DND-41 (cell line): ENCODE results near the gene LCT.
A peak's percentile ranks its signal among the peaks of the same experiment; 100 is the strongest.
"Not testable (repeated sequence)": the region's sequence is repeated elsewhere in the genome, so short reads cannot be mapped to it uniquely, and the experiment has no call there.

Experiments
- ATAC-seq: fragments of 200-7000 bp; cut with Tn5 transposase; 3 replicates; pipeline ENCODE4 v1.9.1; 2021; ENCODE audit warnings: low read depth; ENCODE audit not compliant: insufficient read depth
- DNase-seq: peaks from one replicate; pipeline ENCODE4 v3.0.0-alpha.2; 2020
- H2AFZ ChIP-seq: 2 replicates; pipeline ENCODE4 v1.6.0; 2012; ENCODE audit warnings: low read depth, low read length
- H3K27ac ChIP-seq: 2 replicates; pipeline ENCODE4 v1.5.1; 2012; ENCODE audit warnings: low read length, inconsistent platforms
- H3K27me3 ChIP-seq: fragments of 200-600 bp; sonication (generic); 2 replicates; pipeline ENCODE4 v1.6.0; 2012; ENCODE audit warnings: low read length, mild to moderate bottlenecking, inconsistent platforms; ENCODE audit not compliant: insufficient read depth, poor library complexity
- H3K36me3 ChIP-seq: 2 replicates; pipeline ENCODE4 v1.5.1; 2012; ENCODE audit warnings: low read length, inconsistent platforms; ENCODE audit not compliant: insufficient read depth
- H3K4me1 ChIP-seq: 2 replicates; pipeline ENCODE4 v1.5.1; 2012; ENCODE audit warnings: mild to moderate bottlenecking, low read length; ENCODE audit not compliant: insufficient read depth
- H3K4me2 ChIP-seq: 2 replicates; pipeline ENCODE4 v1.6.0; 2012; ENCODE audit warnings: mild to moderate bottlenecking, moderate library complexity, low read length, inconsistent platforms; ENCODE audit not compliant: insufficient read depth
- H3K4me3 ChIP-seq, 2 experiments: fragments of 200-600 bp in 1 of 2; shearing (Covaris generic) in 1 of 2; 2 replicates each; pipeline ENCODE4 v1.5.1; 2012 to 2016; ENCODE audit warnings: inconsistent platforms in 2 of 2, low read length in 2 of 2, mild to moderate bottlenecking in 2 of 2, low read depth in 1 of 2, moderate library complexity in 1 of 2
- H3K79me2 ChIP-seq: 2 replicates; pipeline ENCODE4 v1.6.0; 2012; ENCODE audit warnings: low read length, inconsistent platforms; ENCODE audit not compliant: insufficient read depth
- H3K9ac ChIP-seq: 2 replicates; pipeline ENCODE4 v1.6.0; 2012; ENCODE audit warnings: low read depth, mild to moderate bottlenecking, inconsistent platforms, low read length, moderate library complexity
- H3K9me3 ChIP-seq: 2 replicates; pipeline ENCODE4 v1.5.1; 2012; ENCODE audit warnings: low read length, moderate library complexity, mild to moderate bottlenecking, inconsistent platforms; ENCODE audit not compliant: insufficient read depth, severe bottlenecking
- H4K20me1 ChIP-seq: 2 replicates; pipeline ENCODE4 v1.6.0; 2012; ENCODE audit warnings: low read length; ENCODE audit not compliant: insufficient read depth
- CTCF ChIP-seq: IDR thresholded peaks from 2 replicates; pipeline ENCODE4 v1.5.1; 2012; ENCODE audit warnings: borderline replicate concordance, low read length, moderate library complexity, mild to moderate bottlenecking; ENCODE audit not compliant: poor library complexity, severe bottlenecking; ENCODE audit errors: extremely low read depth
- EZH2 ChIP-seq: IDR thresholded peaks from 3 replicates; pipeline ENCODE4 v1.6.1; 2012; ENCODE audit warnings: borderline replicate concordance, low read depth, mild to moderate bottlenecking, moderate library complexity, low read length, inconsistent platforms; ENCODE audit not compliant: severe bottlenecking

LCT gene

GRCh38 chr2:135797497-135798274, 39.3 kb downstream of the LCT start:
- Histone ChIP-seq H3K9ac (no peak overlapping the region), H3K27me3 (no peaks in the 10 kb centered on the region), H3K36me3 (no peaks in the 10 kb centered on the region), H3K9me3 (peaks cover 10% of the 10 kb centered on the region), H3K4me3 (no peak overlapping the region), H3K79me2 (0 out of 2 replicates have a peak, but pooled peaks cover 2% of the 10 kb centered on the region), H3K4me2 (peak overlapping the region; percentile 37), H3K4me1 (peaks cover 27% of the 10 kb centered on the region), H2AFZ (peak overlapping the region; percentile 57), H4K20me1 (no peaks in the 10 kb centered on the region), H3K27ac (peak overlapping the region; percentile 56; the same call in 1 of the 2 replicates)
- ATAC-seq, result peak; percentile 80
- peak; percentile 87 for DNase-seq
- TF ChIP-seq EZH2 (no peak), CTCF (peak; percentile 99)

GRCh38 chr2:135796606-135797005, 40.4 kb downstream of the LCT start:
- DNase-seq (no peak), ATAC-seq (no peak)
- H2AFZ ChIP-seq, result no peak overlapping the region
- H3K27me3 ChIP-seq, result no peaks in the 10 kb centered on the region
- no peaks in the 10 kb centered on the region for H4K20me1 ChIP-seq
- no peak overlapping the region for H3K4me3 ChIP-seq
- 0 out of 2 replicates have a peak, but pooled peaks cover 2% of the 10 kb centered on the region for H3K79me2 ChIP-seq
- H3K9ac ChIP-seq, result no peak overlapping the region
- H3K36me3 ChIP-seq, result no peaks in the 10 kb centered on the region
- H3K4me2 ChIP-seq, result no peak overlapping the region
- H3K27ac ChIP-seq, result no peak overlapping the region; the same call in 1 of the 2 replicates
- peaks cover 38% of the 10 kb centered on the region for H3K4me1 ChIP-seq
- no peak for TF ChIP-seq EZH2
- no peak for TF ChIP-seq CTCF
- H3K9me3 ChIP-seq, result peaks cover 10% of the 10 kb centered on the region

DNA sequence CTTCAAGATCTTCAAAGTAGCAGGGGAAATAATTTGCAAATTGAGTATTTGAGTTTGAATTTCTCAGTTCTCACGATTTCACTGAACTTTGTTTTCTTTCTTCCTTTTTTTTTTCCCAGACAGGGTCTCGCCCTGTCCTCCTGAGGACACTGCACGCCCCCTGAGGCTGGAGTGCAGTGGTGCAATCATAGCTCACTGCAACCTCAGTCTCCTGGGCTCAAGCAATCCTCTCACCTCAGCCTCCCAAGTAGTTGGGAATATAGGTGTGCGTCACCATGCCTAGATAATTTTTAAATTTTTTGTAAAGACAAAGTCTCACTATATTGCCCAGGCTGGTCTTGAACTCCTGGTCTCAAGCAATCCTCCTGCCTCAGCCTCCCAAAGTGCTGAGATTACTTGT, 41.3 kb downstream of the LCT start:
- not testable (repeated sequence) for H3K4me3 ChIP-seq, H3K36me3 ChIP-seq, H4K20me1 ChIP-seq, DNase-seq, H3K27ac ChIP-seq, H3K79me2 ChIP-seq, ATAC-seq, H3K9me3 ChIP-seq, H3K27me3 ChIP-seq, H3K4me2 ChIP-seq, H2AFZ ChIP-seq, H3K9ac ChIP-seq
- H3K4me1 ChIP-seq, result peaks cover 43% of the 10 kb centered on the region
- TF ChIP-seq CTCF, result peak; percentile 14
